Esophagus muscularis mucosa (tissue), 4 donors: ENCODE results near the gene CAPZB. TPM values are rescaled to one million over a fixed set of nuclear protein-coding genes. Genes with fewer than 3 reads are reported as not detected.

Source experiments
- DNase-seq: peaks from one replicate; pipeline ENCODE4 v3.0.0-alpha.2; 2017; ENCODE audit errors: extremely low spot score
- H3K27ac ChIP-seq, 4 donors: fragments of 200-600 bp; sonication (generic); replicated peaks in 1 of 4; 1 replicate in 3 of 4; 2 replicates in 1 of 4; pipeline ENCODE4 v1.5.1; 2016 to 2019; ENCODE audit warnings: mild to moderate bottlenecking in 1 of 4
- H3K27me3 ChIP-seq, 4 donors: fragments of 200-600 bp; sonication (generic); one replicate each; pipeline versions ENCODE4 v1.5.1 to v1.6.0; 2016 to 2019
- H3K36me3 ChIP-seq, 4 donors: fragments of 200-600 bp; sonication (generic); one replicate each; pipeline ENCODE4 v1.5.1; 2016 to 2019
- H3K4me1 ChIP-seq, 4 donors: fragments of 200-600 bp; sonication (generic); one replicate each; pipeline ENCODE4 v1.5.1; 2016 to 2019
- H3K4me3 ChIP-seq, 4 donors: fragments of 200-600 bp; sonication (generic); 1 replicate in 2 of 4; 2 replicates in 2 of 4; pipeline ENCODE4 v1.5.1; 2016 to 2019; ENCODE audit warnings: mild to moderate bottlenecking in 4 of 4, moderate library complexity in 1 of 4
- H3K9me3 ChIP-seq, 4 donors: fragments of 200-600 bp; sonication (generic); 1 replicate in 3 of 4; 2 replicates in 1 of 4; pipeline ENCODE4 v1.5.1; 2016 to 2019
- CTCF ChIP-seq, 3 experiments: fragments of 200-600 bp in 2 of 3; fragments of 450-650 bp in 1 of 3; sonication (generic) in 2 of 3; IDR thresholded peaks; one replicate each; pipeline ENCODE4 v1.5.1; 2017 to 2019; ENCODE audit warnings: antibody characterized with exemption in 3 of 3, mild to moderate bottlenecking in 2 of 3, moderate library complexity in 1 of 3
- EP300 ChIP-seq: sonication (generic); formaldehyde crosslinking; IDR thresholded peaks from one replicate; pipeline ENCODE4 v1.6.1; 2017; ENCODE audit warnings: antibody characterized with exemption
- POLR2A ChIP-seq: fragments of 450-650 bp; IDR thresholded peaks from one replicate; pipeline ENCODE4 v1.6.1; 2017; ENCODE audit warnings: antibody characterized with exemption, moderate library complexity, mild to moderate bottlenecking, low read depth
- POLR2AphosphoS5 ChIP-seq, 2 donors: sonication (generic); formaldehyde crosslinking; IDR thresholded peaks; one replicate each; pipeline ENCODE4 v1.6.1; 2017; ENCODE audit warnings: antibody characterized with exemption in 2 of 2
- WGBS: methylation state at CpG from one replicate; pipeline ENCODE4 v1.1.5; 2018; 5-methylcytosine and 5-hydroxymethylcytosine counted together
- intact Hi-C: fragments of 100-400 bp; cut with DNase I; formaldehyde crosslinking; loops from one replicate; pipeline ENCODE4 v1.15.1; 2023
- total RNA-seq, 4 donors: library from RNA; depleted of rRNA; stranded (reverse); fragments of >200 nt; gene quantifications; one replicate each; pipeline versions ENCODE4 v1.1.0 to v1.2.1, GENCODE V29; 2016

Gene CAPZB
- total RNA-seq, 4 donors from 2014 or later = 186 to 261 (median 203) TPM

GRCh38 chr1:19406680-19407079, 78.7 kb downstream of the CAPZB start:
- 94% methylated on average over 5 of the region's 5 CpGs for WGBS
- Histone ChIP-seq H3K9me3 (no peaks in the 10 kb centered on the region), H3K36me3 (peaks cover 0 to 2% (median 0%) of the 10 kb centered on the region in 4 donors), H3K4me1 (peaks cover 62 to 100% (median 99%) of the 10 kb centered on the region in 4 donors), H3K27me3 (no peaks in the 10 kb centered on the region), H3K4me3 (no peak overlapping the region), H3K27ac (peak overlapping the region; percentile 88 to 97 (median 92))
- no peak for DNase-seq
- intact Hi-C loops = no loop called here
- TF ChIP-seq EP300 (no peak), CTCF (IDR thresholded peaks at IDR 0.05) (no peak), POLR2A (no peak)

GRCh38 chr1:19405761-19406487, 79.4 kb downstream of the CAPZB start:
- H3K9me3 ChIP-seq = no peaks in the 10 kb centered on the region
- H3K27me3 ChIP-seq = no peaks in the 10 kb centered on the region
- no peak for TF ChIP-seq CTCF (IDR thresholded peaks at IDR 0.05)
- no peak for TF ChIP-seq EP300
- TF ChIP-seq POLR2AphosphoS5 (IDR thresholded peaks at IDR 0.05) = peak; percentile 58 to 75
- TF ChIP-seq POLR2A = no peak
- intact Hi-C loops = no loop called here
- H3K27ac ChIP-seq = peak overlapping the region; percentile 88 to 97 (median 92)
- peak overlapping the region in 2 of 4 donors; percentile 6 to 20 for H3K4me3 ChIP-seq
- WGBS = 46% methylated on average over 21 of the region's 22 CpGs
- H3K4me1 ChIP-seq = peaks cover 64 to 100% (median 99%) of the 10 kb centered on the region in 4 donors
- no peak for DNase-seq
- no peaks in the 10 kb centered on the region for H3K36me3 ChIP-seq

- H3K9me3 ChIP-seq = no peaks in the 10 kb centered on the region
- WGBS = 45% methylated on average over 10 of the region's 10 CpGs
- TF ChIP-seq POLR2A (no peak), POLR2AphosphoS5 (IDR thresholded peaks at IDR 0.05) (peak in 1 of 2 donors; percentile 22), CTCF (IDR thresholded peaks at IDR 0.05) (peak; percentile 39 to 52 (median 49))
- peak overlapping the region in 1 of 4 donors; percentile 20 for H3K4me3 ChIP-seq
- DNase-seq = no peak
- H3K36me3 ChIP-seq = no peaks in the 10 kb centered on the region
- intact Hi-C loops = no loop called here
- peaks cover 70 to 100% (median 99%) of the 10 kb centered on the region in 4 donors for H3K4me1 ChIP-seq
- H3K27me3 ChIP-seq = no peaks in the 10 kb centered on the region
- peak overlapping the region; percentile 88 to 97 (median 92) for H3K27ac ChIP-seq
Measured at GRCh38 chr1:19405195-19405760, 80.1 kb downstream of the CAPZB start.

GRCh38 chr1:19404748-19405147, 80.6 kb downstream of the CAPZB start:
- WGBS = 75% methylated on average over 4 of the region's 5 CpGs
- H3K27me3 ChIP-seq = no peaks in the 10 kb centered on the region
- intact Hi-C loops = no loop called here
- TF ChIP-seq EP300 (no peak), POLR2A (no peak), POLR2AphosphoS5 (IDR thresholded peaks at IDR 0.05) (no peak), CTCF (IDR thresholded peaks at IDR 0.05) (no peak)
- peak overlapping the region; percentile 88 to 97 (median 92) for H3K27ac ChIP-seq
- DNase-seq = no peak
- peak overlapping the region in 2 of 4 donors; percentile 27 to 38 for H3K4me3 ChIP-seq
- no peaks in the 10 kb centered on the region for H3K9me3 ChIP-seq
- peaks cover 76 to 100% (median 99%) of the 10 kb centered on the region in 4 donors for H3K4me1 ChIP-seq
- H3K36me3 ChIP-seq = no peaks in the 10 kb centered on the region
